ENCODE data around the gene KCNJ10.

KCNJ10 gene

GRCh38 chr1:160083968-160084770 is 14.2 kb upstream of the KCNJ10 start:
- Histone ChIP-seq H3K36me3 (ENCODE audit: control insufficient read depth in 2 of 2, insufficient read depth in 1 of 2, low read length in 2 of 2) (no peaks in the 10 kb centered on the region), H3K4me3 (ENCODE audit: low read depth, low read length) (no peak overlapping the region), H3K4me1 (ENCODE audit: control insufficient read depth, insufficient read depth, low read length) (no peaks in the 10 kb centered on the region), H3K27ac (ENCODE audit: extremely low read depth, low read depth, low read length) (no peak overlapping the region), H3K9me3 (ENCODE audit: control insufficient read depth, insufficient read depth, low read depth, low read length) (no peaks in the 10 kb centered on the region)
- TF ChIP-seq ZNF394 (tag by site-specific recombination; IDR thresholded peaks at IDR 0.05; ENCODE audit: borderline replicate concordance) (peak; percentile 18; the same call in 1 of the 2 replicates), ZNF280C (tag by site-specific recombination; IDR thresholded peaks at IDR 0.05) (no peak), SCRT2 (tag by site-specific recombination; IDR thresholded peaks at IDR 0.05) (peak; percentile 20; the same call in 1 of the 2 replicates), ZNF785 (tag by site-specific recombination; IDR thresholded peaks at IDR 0.05) (no peak), CTCF (tag by site-specific recombination; IDR thresholded peaks at IDR 0.05) (peak; percentile 60)
- CTCF ChIA-PET: interaction anchor here (0.6 to 16.5 kb wide), 25 partner anchors 9 to 303 kb away, joined by 3 to 541 read pairs (median 6); partner anchors contain the start of genes IGSF8, KCNJ10 and PIGM
- POLR2A ChIA-PET: no interaction called here

- ChIA-PET CTCF (interaction anchor here (0.6 to 16.5 kb wide), 8 partner anchors 15 to 169 kb away, joined by 4 to 541 read pairs (median 6); partner anchors contain the start of gene PIGM), POLR2A (interaction anchor here (1.1 kb wide), 1 partner anchor 14 kb away, joined by 3 read pairs; no protein-coding TSS in a partner anchor)
- Histone ChIP-seq H3K4me3 (ENCODE audit: low read depth, low read length) (no peak overlapping the region), H3K9me3 (ENCODE audit: control insufficient read depth, insufficient read depth, low read depth, low read length) (no peaks in the 10 kb centered on the region), H3K36me3 (ENCODE audit: control insufficient read depth in 2 of 2, insufficient read depth in 1 of 2, low read length in 2 of 2) (no peaks in the 10 kb centered on the region), H3K4me1 (ENCODE audit: control insufficient read depth, insufficient read depth, low read length) (no peaks in the 10 kb centered on the region), H3K27ac (ENCODE audit: extremely low read depth, low read depth, low read length) (no peak overlapping the region)
- TF ChIP-seq PRDM10 (tag by site-specific recombination; IDR thresholded peaks at IDR 0.05) (peak; percentile 77), ZNF341 (tag by site-specific recombination; IDR thresholded peaks at IDR 0.05; ENCODE audit: low read depth) (peak; percentile 76), SCRT1 (tag by site-specific recombination; IDR thresholded peaks at IDR 0.05; ENCODE audit: borderline replicate concordance) (no peak), ZSCAN4 (tag by site-specific recombination; IDR thresholded peaks at IDR 0.05) (no peak)
These were observed 13.0 kb upstream of the KCNJ10 start for GRCh38 chr1:160082926-160083325.

GRCh38 chr1:160082487-160082886 is 12.5 kb upstream of the KCNJ10 start:
- Histone ChIP-seq H3K36me3 (ENCODE audit: control insufficient read depth in 2 of 2, insufficient read depth in 1 of 2, low read length in 2 of 2) (no peaks in the 10 kb centered on the region), H3K4me1 (ENCODE audit: control insufficient read depth, insufficient read depth, low read length) (no peaks in the 10 kb centered on the region), H3K9me3 (ENCODE audit: control insufficient read depth, insufficient read depth, low read depth, low read length) (no peaks in the 10 kb centered on the region), H3K27ac (ENCODE audit: extremely low read depth, low read depth, low read length) (no peak overlapping the region), H3K4me3 (ENCODE audit: low read depth, low read length) (no peak overlapping the region)
- ChIA-PET CTCF (interaction anchor here (0.6 to 16.5 kb wide), 11 partner anchors 15 to 216 kb away, joined by 3 to 541 read pairs (median 5); no protein-coding TSS in a partner anchor), POLR2A (interaction anchor here (0.6 to 1.1 kb wide), 2 partner anchors 14 to 17 kb away, joined by 3 to 4 read pairs; no protein-coding TSS in a partner anchor)
- TF ChIP-seq ZFP3 (tag by site-specific recombination; IDR thresholded peaks at IDR 0.05; ENCODE audit: low read depth) (no peak), ZFHX2 (tag by site-specific recombination; conservative IDR thresholded peaks at IDR 0.05) (peak; percentile 69), EGR2 (tag by site-specific recombination; IDR thresholded peaks at IDR 0.05; ENCODE audit: low read depth) (peak; percentile 65; the same call in 1 of the 2 replicates)
